SK-N-SH (cell line): ENCODE measurements around the gene NUAK2. TPM values are rescaled to one million over a fixed set of nuclear protein-coding genes. Genes with fewer than 3 reads are reported as not detected.

Source experiments
- CTCF ChIA-PET: fragments of 300-600, 350-600 bp; formaldehyde crosslinking; extraction: SDS; loops from one replicate; lab custom pipeline; 2021; lab: Yijun Ruan, JAX
- POLR2A ChIA-PET: fragments of 350-600 bp; sonication (Branson Sonifier 250); formaldehyde crosslinking; extraction: SDS; loops from one replicate; lab custom pipeline; 2020; ENCODE audit warnings: antibody characterized with exemption, inconsistent platforms; lab: Yijun Ruan, JAX
- DNase-seq: peaks from one replicate; pipeline ENCODE4 v3.0.0; 2012
- H2AFZ ChIP-seq: fragments of 200-600 bp; sonication (generic); 2 replicates; pipeline ENCODE4 v1.8.1; 2016; ENCODE audit warnings: antibody characterized with exemption, mild to moderate bottlenecking, low read depth
- H3F3A ChIP-seq: fragments of 200-600 bp; sonication (generic); replicated peaks from 2 replicates; pipeline ENCODE3; 2016; ENCODE audit warnings: antibody characterized with exemption, mild to moderate bottlenecking; ENCODE audit not compliant: insufficient read depth
- H3K27ac ChIP-seq, 2 experiments: fragments of 200-500 bp in 1 of 2; fragments of 200-600 bp in 1 of 2; sonication (Bioruptor generic) in 1 of 2; sonication (generic), shearing (Covaris generic) in 1 of 2; 2 replicates each; pipeline versions ENCODE4 v1.5.1 to v1.6.1; 2014 to 2016; ENCODE audit warnings: low read depth in 2 of 2, inconsistent platforms in 1 of 2, low read length in 1 of 2, mild to moderate bottlenecking in 1 of 2, mixed read lengths in 1 of 2
- H3K27me3 ChIP-seq: fragments of 200-600 bp; sonication (generic), shearing (Covaris generic); 2 replicates; pipeline ENCODE4 v1.6.1; 2016; ENCODE audit warnings: mixed run types; ENCODE audit not compliant: insufficient read depth
- H3K36me3 ChIP-seq, 2 experiments: fragments of 200-500 bp in 1 of 2; fragments of 200-600 bp in 1 of 2; sonication (Bioruptor generic) in 1 of 2; sonication (generic) in 1 of 2; replicated peaks in 1 of 2; 2 replicates each; pipeline versions ENCODE3 to v1.5.1; 2014 to 2016; ENCODE audit warnings: low read length in 1 of 2, mild to moderate bottlenecking in 1 of 2; ENCODE audit not compliant: insufficient read depth in 2 of 2, control insufficient read depth in 1 of 2
- H3K4me1 ChIP-seq, 2 experiments: fragments of 200-500 bp in 1 of 2; fragments of 200-600 bp in 1 of 2; sonication (Bioruptor generic) in 1 of 2; sonication (generic), shearing (Covaris generic) in 1 of 2; 2 replicates each; pipeline versions ENCODE4 v1.5.1 to v1.6.1; 2014 to 2016; ENCODE audit warnings: low read depth in 1 of 2, low read length in 1 of 2, mixed run types in 1 of 2; ENCODE audit not compliant: insufficient read depth in 2 of 2, control insufficient read depth in 1 of 2
- H3K4me2 ChIP-seq: fragments of 200-600 bp; sonication (generic), shearing (Covaris generic); 2 replicates; pipeline ENCODE4 v1.6.1; 2017; ENCODE audit warnings: mixed run types
- H3K4me3 ChIP-seq, 2 experiments: fragments of 200-500 bp in 1 of 2; fragments of 200-600 bp in 1 of 2; sonication (Bioruptor generic) in 1 of 2; sonication (generic), shearing (Covaris generic) in 1 of 2; 2 replicates each; pipeline versions ENCODE4 v1.5.1 to v1.8.1; 2014 to 2016; ENCODE audit warnings: low read depth in 2 of 2, inconsistent platforms in 1 of 2, low read length in 1 of 2, mild to moderate bottlenecking in 1 of 2, mixed read lengths in 1 of 2, moderate library complexity in 1 of 2
- H3K79me2 ChIP-seq: fragments of 200-600 bp; sonication (generic); 2 replicates; pipeline ENCODE4 v1.8.1; 2017; ENCODE audit warnings: mild to moderate bottlenecking; ENCODE audit not compliant: insufficient read depth
- H3K9ac ChIP-seq: fragments of 200-600 bp; sonication (generic); 2 replicates; pipeline ENCODE4 v1.6.1; 2017; ENCODE audit warnings: mixed run types
- H3K9me2 ChIP-seq: fragments of 200-600 bp; sonication (generic); 2 replicates; pipeline ENCODE4 v1.6.1; 2017; ENCODE audit warnings: mixed run types
- H3K9me3 ChIP-seq: fragments of 200-600 bp; sonication (generic); 2 replicates; pipeline ENCODE4 v1.6.1; 2017; ENCODE audit warnings: mixed run types, mild to moderate bottlenecking, moderate library complexity
- H4K20me1 ChIP-seq: fragments of 200-600 bp; sonication (generic); 2 replicates; pipeline ENCODE4 v1.6.1; 2017; ENCODE audit warnings: mild to moderate bottlenecking, mixed run types; ENCODE audit not compliant: insufficient read depth
- FOSL2 ChIP-seq: IDR thresholded peaks from 2 replicates; pipeline ENCODE4 v1.4.0; 2012; ENCODE audit warnings: low read depth, mild to moderate bottlenecking, moderate library complexity, borderline replicate concordance
- FOXJ3 ChIP-seq: sonication (generic); formaldehyde crosslinking; IDR thresholded peaks from 2 replicates; pipeline ENCODE4 v1.5.1; 2020; ENCODE audit warnings: mild to moderate bottlenecking, missing genetic modification reagents
- GABPA ChIP-seq: IDR thresholded peaks from 2 replicates; pipeline ENCODE4 v1.4.0; 2012; ENCODE audit warnings: low read depth, mild to moderate bottlenecking
- IRF3 ChIP-seq: fragments of 150-350 bp; IDR thresholded peaks from 2 replicates; pipeline ENCODE4 v1.6.1; 2016; ENCODE audit warnings: mild to moderate bottlenecking, low read depth, low read length
- JUND ChIP-seq: IDR thresholded peaks from 2 replicates; pipeline ENCODE4 v1.4.0; 2012
- SIN3A ChIP-seq: IDR thresholded peaks from 2 replicates; pipeline ENCODE4 v1.6.1; 2012; ENCODE audit warnings: low read depth, mild to moderate bottlenecking, low read length, moderate library complexity, borderline replicate concordance
- SMC3 ChIP-seq: IDR thresholded peaks from 2 replicates; pipeline ENCODE4 v1.6.1; 2012; ENCODE audit warnings: low read depth, low read length, improper control_type of control experiment
- USF2 ChIP-seq: fragments of 150-350 bp; IDR thresholded peaks from 2 replicates; pipeline ENCODE4 v1.6.1; 2017; ENCODE audit warnings: antibody characterized with exemption, low read length, low read depth, borderline replicate concordance
- ZBTB33 ChIP-seq: IDR thresholded peaks from 2 replicates; pipeline ENCODE4 v1.4.0; 2012; ENCODE audit warnings: low read depth, borderline replicate concordance
- WGBS: methylation state at CpG from one replicate; pipeline ENCODE4 v1.1.6; 2017; ENCODE audit warnings: low lambda C conversion rate; 5-methylcytosine and 5-hydroxymethylcytosine counted together
- polyA plus RNA-seq, 3 experiments: library from polyadenylated mRNA; depleted of rRNA; stranded (reverse); fragments of >200 nt; gene quantifications; 2 replicates each; pipeline ENCODE4 v1.2.3, GENCODE V29; 2012

Gene NUAK2
- polyA plus RNA-seq, 1 of the 3 experiments (the other 2 are of a cell fraction) = 11.1 TPM

- H4K20me1 ChIP-seq = no peaks in the 10 kb centered on the region
- no peaks in the 10 kb centered on the region for H3K36me3 ChIP-seq
- H3K27ac ChIP-seq = no peak overlapping the region
- no peaks in the 10 kb centered on the region for H3K9me3 ChIP-seq
- no peaks in the 10 kb centered on the region for H3K27me3 ChIP-seq
- H3K9me2 ChIP-seq = no peaks in the 10 kb centered on the region
- H3K4me1 ChIP-seq = peaks cover under 1 to 13% of the 10 kb centered on the region in 2 experiments; a peak in 2 of 4 replicates
- no peak for DNase-seq
- no peak overlapping the region for H3K4me2 ChIP-seq
- ChIA-PET CTCF (interaction anchor here (11.5 to 38.3 kb wide), 2 partner anchors 8 to 47 kb away, joined by 189 to 1368 read pairs; partner anchors contain the start of gene NUAK2), POLR2A (no interaction called here)
- H3K9ac ChIP-seq = no peak overlapping the region
- no peak for TF ChIP-seq GABPA
- no peak for TF ChIP-seq ZBTB33
- TF ChIP-seq SIN3A = no peak
- peaks cover 1% of the 10 kb centered on the region for H3F3A ChIP-seq
- 92% methylated on average over 8 of the region's 8 CpGs for WGBS
- H3K79me2 ChIP-seq = no peaks in the 10 kb centered on the region
- H2AFZ ChIP-seq = no peak overlapping the region
- H3K4me3 ChIP-seq = no peak overlapping the region
Measured at GRCh38 chr1:205267306-205267902, 54.1 kb downstream of the NUAK2 start.

- ChIA-PET POLR2A (no interaction called here), CTCF (interaction anchor here (2.2 to 38.3 kb wide), 2 partner anchors 10 to 48 kb away, joined by 25 to 1368 read pairs; partner anchors contain the start of gene NUAK2)
- 92% methylated on average over 10 of the region's 10 CpGs for whole genome bisulfite sequencing
Measured at GRCh38 chr1:205266611-205267305, 54.8 kb downstream of the NUAK2 start.

More at GRCh38 chr1:205266611-205267305, 54.8 kb downstream of the NUAK2 start:
- Histone ChIP-seq H3K4me2 (no peak overlapping the region), H3K9ac (no peak overlapping the region), H3K36me3 (no peaks in the 10 kb centered on the region), H4K20me1 (no peaks in the 10 kb centered on the region), H3K4me3 (no peak overlapping the region), H3K27me3 (no peaks in the 10 kb centered on the region), H3F3A (peaks cover 8% of the 10 kb centered on the region), H3K9me3 (no peaks in the 10 kb centered on the region), H3K9me2 (no peaks in the 10 kb centered on the region), H3K27ac (no peak overlapping the region), H3K4me1 (peaks cover 6 to 20% of the 10 kb centered on the region in 2 experiments; a peak in 3 of 4 replicates), H3K79me2 (no peaks in the 10 kb centered on the region), H2AFZ (no peak overlapping the region)
- TF ChIP-seq JUND = no peak
- no peak for TF ChIP-seq SMC3
- TF ChIP-seq FOSL2 = no peak
- TF ChIP-seq FOXJ3 (CRISPR knock-in tag) = no peak
- no peak for TF ChIP-seq IRF3
- no peak for TF ChIP-seq USF2
- no peak for DNase-seq
